Naive thymus-derived CD8-positive, alpha-beta T cell (primary cell): ENCODE measurements around the gene RAD18. TPM values are rescaled to one million over a fixed set of nuclear protein-coding genes. Genes with fewer than 3 reads are reported as not detected.

ENCODE experiments used
- ATAC-seq, 2 donors: fragments of 150-1000 bp; cut with Tn5 transposase in 1 of 2; sonication (Bioruptor Pico), chemical (Tn5 transposase) in 1 of 2; 1 replicate in 1 of 2; 2 replicates in 1 of 2; pipeline ENCODE4 v1.10.0; 2021; ENCODE audit warnings: mild to moderate bottlenecking in 2 of 2, moderate library complexity in 2 of 2
- POLR2A ChIA-PET: fragments of 350-600 bp; sonication (Branson Sonifier 250); formaldehyde crosslinking; loops from one replicate; lab custom pipeline; 2021; ENCODE audit warnings: antibody characterized with exemption; lab: Charles Lee
- DNase-seq, 10 donors: peaks; one replicate each; pipeline versions ENCODE4 v3.0.0 to v3.0.0-alpha.2; 2020 to 2022
- H3K27ac Mint-ChIP-seq, 10 donors: one replicate each; pipeline ENCODE4 v1.8.0; 2020 to 2022; ENCODE audit warnings: mild to moderate bottlenecking in 10 of 10, mixed read lengths in 10 of 10, moderate library complexity in 4 of 10, inconsistent platforms in 1 of 10
- H3K27me3 Mint-ChIP-seq, 5 donors: one replicate each; pipeline ENCODE4 v1.8.0; 2021 to 2022; ENCODE audit warnings: mixed read lengths in 5 of 5
- H3K36me3 Mint-ChIP-seq, 3 donors: one replicate each; pipeline ENCODE4 v1.8.0; 2020 to 2022; ENCODE audit warnings: mixed read lengths in 3 of 3, mild to moderate bottlenecking in 2 of 3, inconsistent platforms in 1 of 3
- H3K4me1 Mint-ChIP-seq, 4 donors: one replicate each; pipeline ENCODE4 v1.8.0; 2021 to 2022; ENCODE audit warnings: mixed read lengths in 4 of 4
- H3K4me3 Mint-ChIP-seq, 10 donors: one replicate each; pipeline ENCODE4 v1.8.0; 2020 to 2022; ENCODE audit warnings: mild to moderate bottlenecking in 10 of 10, mixed read lengths in 10 of 10, moderate library complexity in 6 of 10, inconsistent platforms in 1 of 10
- H3K9me3 Mint-ChIP-seq, 9 donors: one replicate each; pipeline ENCODE4 v1.8.0; 2020 to 2022; ENCODE audit warnings: mixed read lengths in 9 of 9, mild to moderate bottlenecking in 3 of 9, inconsistent platforms in 1 of 9, moderate library complexity in 1 of 9
- polyA plus RNA-seq, 3 donors: library from polyadenylated mRNA; unstranded; fragments of 300-500 nt; fragmentation: Illumina TruSeq; gene quantifications; one replicate each; pipeline ENCODE4 v1.2.3, GENCODE V29; 2021
- total RNA-seq, 8 experiments: library from RNA in 2 of 8; stranded (reverse) in 2 of 8; gene quantifications; one replicate each; pipeline ENCODE4 v1.2.3 and lab custom pipeline; 2021 to 2026

RAD18 gene, protein sequence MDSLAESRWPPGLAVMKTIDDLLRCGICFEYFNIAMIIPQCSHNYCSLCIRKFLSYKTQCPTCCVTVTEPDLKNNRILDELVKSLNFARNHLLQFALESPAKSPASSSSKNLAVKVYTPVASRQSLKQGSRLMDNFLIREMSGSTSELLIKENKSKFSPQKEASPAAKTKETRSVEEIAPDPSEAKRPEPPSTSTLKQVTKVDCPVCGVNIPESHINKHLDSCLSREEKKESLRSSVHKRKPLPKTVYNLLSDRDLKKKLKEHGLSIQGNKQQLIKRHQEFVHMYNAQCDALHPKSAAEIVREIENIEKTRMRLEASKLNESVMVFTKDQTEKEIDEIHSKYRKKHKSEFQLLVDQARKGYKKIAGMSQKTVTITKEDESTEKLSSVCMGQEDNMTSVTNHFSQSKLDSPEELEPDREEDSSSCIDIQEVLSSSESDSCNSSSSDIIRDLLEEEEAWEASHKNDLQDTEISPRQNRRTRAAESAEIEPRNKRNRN
- total RNA-seq, result 10 to 100 TPM; 17.7 to 18.0 TPM
- 10 to 100 TPM in 2 of 3 donors, 1 to 10 TPM in 1; 7.8 to 14.6 (median 12.5) TPM for polyA plus RNA-seq
- 11.8 to 48.1 (median 30.0) reads per million in 6 experiments for total RNA-seq (lab: John Stamatoyannopoulos, UW)

GRCh38 chr3:8963137-8963853, at the start of gene RAD18:
TSS of gene RAD18 (minus strand) at chr3:8963472. CDS start at chr3:8963385, 87 bp downstream.
- POLR2A ChIA-PET, result interaction anchor here (1.2 to 1.6 kb wide), 2 partner anchors 10 to 433 kb away, joined by 3 to 4 read pairs; no protein-coding TSS in a partner anchor
- peak within 1 kb of the TSS; percentile 91 to 99 (median 98) for H3K27ac Mint-ChIP-seq
- ATAC-seq (peak; percentile 95 to 96), DNase-seq (peak; percentile 86 to 97 (median 91))
- peaks cover 0 to 9% (median 0%) of the 10 kb centered on the region in 3 donors for H3K36me3 Mint-ChIP-seq
- H3K9me3 Mint-ChIP-seq, result no peaks in the 10 kb centered on the region
- H3K4me3 Mint-ChIP-seq, result peak within 1 kb of the TSS; percentile 91 to 99 (median 96)
- H3K27me3 Mint-ChIP-seq, result peaks cover under 1 to 9% (median 2%) of the 10 kb centered on the region in 5 donors
- peaks cover 8 to 44% (median 35%) of the 10 kb centered on the region in 4 donors for H3K4me1 Mint-ChIP-seq

DNA sequence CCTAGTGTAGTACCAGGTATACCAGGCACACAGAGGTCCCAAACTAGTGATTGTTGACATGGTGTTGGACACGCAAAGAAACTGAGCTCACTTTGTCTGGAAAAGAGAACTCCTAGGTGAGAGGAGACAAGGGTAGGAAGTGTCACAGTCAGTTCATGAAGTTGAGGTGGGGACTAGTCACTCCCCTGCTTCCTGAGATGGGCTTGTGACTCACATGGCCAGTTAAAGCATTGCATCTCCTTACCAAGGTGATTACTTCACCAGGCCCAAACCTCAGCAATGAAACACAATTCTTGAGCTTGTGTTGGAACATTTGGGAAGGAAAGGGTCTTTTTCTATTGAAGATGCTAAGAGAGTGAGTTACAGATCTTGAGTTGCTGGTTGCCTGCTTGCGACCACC, 49.2 kb upstream of the RAD18 start:
- DNase-seq, result no peak
- POLR2A ChIA-PET, result no interaction called here
- ATAC-seq, result no peak
- H3K27me3 Mint-ChIP-seq, result peaks cover 0 to 4% (median 0%) of the 10 kb centered on the region in 5 donors
- H3K4me3 Mint-ChIP-seq, result no peak overlapping the region
- H3K9me3 Mint-ChIP-seq, result no peaks in the 10 kb centered on the region
- peaks cover 0 to 4% (median 0%) of the 10 kb centered on the region in 3 donors for H3K36me3 Mint-ChIP-seq
- H3K4me1 Mint-ChIP-seq, result peaks cover 9 to 23% (median 12%) of the 10 kb centered on the region in 4 donors
- H3K27ac Mint-ChIP-seq, result no peak overlapping the region

DNA sequence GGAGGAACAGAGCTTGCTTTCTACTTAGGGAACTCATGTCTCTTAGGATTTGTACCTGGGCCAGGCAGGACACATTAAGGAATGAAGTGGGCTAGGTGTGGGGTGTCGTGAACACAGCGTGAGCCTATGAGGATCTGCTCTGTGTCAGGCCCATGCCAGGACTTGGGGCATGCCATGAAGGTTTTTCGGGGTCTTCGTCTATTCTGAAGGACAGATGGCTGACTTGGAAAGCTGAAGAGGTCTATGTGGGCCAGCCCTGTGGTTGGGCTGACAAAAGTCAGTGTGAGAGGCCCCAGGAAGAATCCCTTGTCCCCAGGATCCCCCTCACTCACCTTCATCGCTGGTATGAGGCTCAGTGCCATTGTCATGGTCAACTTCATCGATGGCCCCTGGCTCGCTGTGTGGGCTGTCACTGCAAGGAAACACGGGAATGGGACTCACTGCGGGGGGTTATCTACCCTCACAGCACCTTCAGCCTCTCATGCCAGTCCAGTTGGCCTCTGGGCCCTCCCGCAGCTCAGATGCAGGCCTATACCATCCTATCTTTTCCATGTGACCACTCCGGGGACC, 46.8 kb upstream of the RAD18 start:
- POLR2A ChIA-PET, result no interaction called here
- peak overlapping the region in 1 of 10 donors; percentile 35 for H3K27ac Mint-ChIP-seq
- DNase-seq (no peak), ATAC-seq (no peak)
- H3K4me1 Mint-ChIP-seq, result peaks cover 9 to 23% (median 12%) of the 10 kb centered on the region in 4 donors
- H3K36me3 Mint-ChIP-seq, result peaks cover 0 to 4% (median 0%) of the 10 kb centered on the region in 3 donors
- H3K4me3 Mint-ChIP-seq, result no peak overlapping the region
- H3K9me3 Mint-ChIP-seq, result no peaks in the 10 kb centered on the region
- peaks cover 0 to 4% (median 0%) of the 10 kb centered on the region in 5 donors for H3K27me3 Mint-ChIP-seq

- Mint-ChIP-seq H3K27me3 (peaks cover 0 to 4% (median 0%) of the 10 kb centered on the region in 5 donors), H3K36me3 (peaks cover 0 to 4% (median 0%) of the 10 kb centered on the region in 3 donors), H3K4me1 (peaks cover 9 to 23% (median 12%) of the 10 kb centered on the region in 4 donors), H3K9me3 (no peaks in the 10 kb centered on the region), H3K4me3 (no peak overlapping the region), H3K27ac (peak overlapping the region in 1 of 10 donors; percentile 74)
- ATAC-seq (no peak), DNase-seq (no peak)
- POLR2A ChIA-PET, result no interaction called here
Observed at GRCh38 chr3:9008550-9009255, 45.4 kb upstream of the RAD18 start.

DNA sequence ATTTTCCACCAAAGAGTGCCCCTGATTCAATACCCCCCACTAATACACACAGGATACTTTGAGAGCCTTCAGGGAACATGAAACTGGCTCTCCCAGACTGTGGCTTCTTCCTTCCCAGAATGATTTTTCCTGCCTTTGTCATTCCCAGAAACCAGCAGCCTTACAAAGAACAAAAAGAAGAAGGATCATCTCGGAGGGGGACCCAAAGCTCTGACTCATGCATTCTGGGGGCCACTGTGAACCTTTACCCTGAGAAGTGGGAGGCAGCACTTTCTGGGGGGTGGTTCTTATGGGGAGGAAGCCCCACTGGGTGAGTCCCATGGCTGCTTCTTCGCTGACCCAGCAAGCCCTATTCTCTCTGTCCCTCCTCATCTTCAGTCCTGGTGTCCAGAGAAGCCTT, 44.7 kb upstream of the RAD18 start:
- POLR2A ChIA-PET, result no interaction called here

DNA sequence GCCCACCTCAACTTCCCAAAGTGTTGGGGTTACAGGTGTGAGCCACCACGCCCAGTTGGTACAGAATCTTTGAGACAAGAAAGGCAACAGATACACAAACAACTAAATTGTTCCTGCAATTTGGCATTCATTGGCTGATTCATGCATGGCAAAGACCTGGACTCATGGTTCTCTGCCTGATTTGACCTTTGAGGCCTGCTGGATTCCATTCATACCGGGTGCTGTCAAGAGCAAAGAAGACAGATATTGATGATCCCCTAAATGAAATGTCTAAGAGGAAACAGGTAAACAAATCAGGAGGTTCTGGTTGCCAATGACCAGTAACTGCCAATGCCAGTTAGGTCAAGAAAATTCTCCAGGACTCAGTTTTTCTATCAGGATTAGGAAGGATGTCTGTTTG, 43.9 kb upstream of the RAD18 start:
- no peak overlapping the region for H3K27ac Mint-ChIP-seq
- ATAC-seq, result no peak
- DNase-seq, result no peak
- H3K4me1 Mint-ChIP-seq, result peaks cover 4 to 17% (median 7%) of the 10 kb centered on the region in 4 donors
- POLR2A ChIA-PET, result no interaction called here
- H3K4me3 Mint-ChIP-seq, result no peak overlapping the region
- H3K36me3 Mint-ChIP-seq, result no peaks in the 10 kb centered on the region
- peaks cover 0 to 4% (median 0%) of the 10 kb centered on the region in 5 donors for H3K27me3 Mint-ChIP-seq
- no peaks in the 10 kb centered on the region for H3K9me3 Mint-ChIP-seq

More for the DNA sequence above, 44.7 kb upstream of the RAD18 start:
- H3K9me3 Mint-ChIP-seq, result no peaks in the 10 kb centered on the region
- peaks cover 9 to 23% (median 12%) of the 10 kb centered on the region in 4 donors for H3K4me1 Mint-ChIP-seq
- DNase-seq (no peak), ATAC-seq (no peak)
- H3K36me3 Mint-ChIP-seq, result no peaks in the 10 kb centered on the region
- H3K27me3 Mint-ChIP-seq, result peaks cover 0 to 4% (median 0%) of the 10 kb centered on the region in 5 donors
- no peak overlapping the region for H3K4me3 Mint-ChIP-seq
- H3K27ac Mint-ChIP-seq, result peak overlapping the region in 1 of 10 donors; percentile 74

- Mint-ChIP-seq H3K4me3 (no peak overlapping the region), H3K9me3 (peaks cover 0 to 4% (median 0%) of the 10 kb centered on the region in 9 donors), H3K27me3 (peaks cover 0 to 6% (median 0%) of the 10 kb centered on the region in 5 donors), H3K36me3 (peaks cover 0 to 5% (median 2%) of the 10 kb centered on the region in 3 donors), H3K4me1 (no peaks in the 10 kb centered on the region), H3K27ac (no peak overlapping the region)
- POLR2A ChIA-PET, result no interaction called here
- ATAC-seq (no peak), DNase-seq (no peak)
Observed at GRCh38 chr3:9000041-9000440, 36.8 kb upstream of the RAD18 start.

- H3K27ac Mint-ChIP-seq, result peak overlapping the region in 1 of 10 donors; percentile 5
- DNase-seq, result no peak
- ATAC-seq, result no peak
- H3K27me3 Mint-ChIP-seq, result peaks cover 0 to 6% (median 0%) of the 10 kb centered on the region in 5 donors
- peaks cover 0 to 4% (median 0%) of the 10 kb centered on the region in 9 donors for H3K9me3 Mint-ChIP-seq
- H3K4me3 Mint-ChIP-seq, result no peak overlapping the region
- peaks cover 0 to 5% (median 2%) of the 10 kb centered on the region in 3 donors for H3K36me3 Mint-ChIP-seq
- POLR2A ChIA-PET, result no interaction called here
- H3K4me1 Mint-ChIP-seq, result no peaks in the 10 kb centered on the region
Observed at GRCh38 chr3:8997151-8997550, 33.9 kb upstream of the RAD18 start.

- Mint-ChIP-seq H3K27me3 (peaks cover 0 to 6% (median 0%) of the 10 kb centered on the region in 5 donors), H3K4me3 (peak overlapping the region in 1 of 10 donors; percentile 54)
Observed at GRCh38 chr3:8996681-8997121, 33.4 kb upstream of the RAD18 start.

DNA sequence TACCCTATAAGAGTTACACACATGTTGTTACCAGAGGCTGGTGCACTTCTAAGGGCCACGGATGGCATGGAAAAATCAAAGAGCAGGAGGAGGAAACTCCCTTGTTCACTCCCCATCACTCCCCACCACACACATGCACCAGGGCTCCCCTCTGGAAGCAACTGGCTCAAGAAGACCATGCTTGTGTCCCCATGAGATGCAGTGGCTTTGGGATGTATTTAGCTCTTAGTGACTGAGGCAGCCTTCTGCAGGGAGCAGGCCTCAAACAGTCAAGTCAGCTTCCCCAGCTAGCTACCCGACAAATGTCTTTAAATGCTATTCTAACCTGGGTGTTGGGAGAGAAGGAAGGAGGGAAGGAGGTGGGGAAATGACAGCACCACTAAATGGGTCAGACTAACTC, 32.9 kb upstream of the RAD18 start:
- POLR2A ChIA-PET, result no interaction called here
- peaks cover 0 to 6% (median 0%) of the 10 kb centered on the region in 5 donors for H3K27me3 Mint-ChIP-seq
- ATAC-seq, result no peak
- no peak for DNase-seq
- H3K4me3 Mint-ChIP-seq, result no peak overlapping the region
- H3K4me1 Mint-ChIP-seq, result no peaks in the 10 kb centered on the region
- peaks cover 0 to 1% (median 0%) of the 10 kb centered on the region in 9 donors for H3K9me3 Mint-ChIP-seq
- no peak overlapping the region for H3K27ac Mint-ChIP-seq
- peaks cover 0 to 2% (median 2%) of the 10 kb centered on the region in 3 donors for H3K36me3 Mint-ChIP-seq

More at GRCh38 chr3:8996681-8997121, 33.4 kb upstream of the RAD18 start:
- no peak overlapping the region for H3K27ac Mint-ChIP-seq
- peaks cover 0 to 4% (median 0%) of the 10 kb centered on the region in 9 donors for H3K9me3 Mint-ChIP-seq
- no peaks in the 10 kb centered on the region for H3K4me1 Mint-ChIP-seq
- POLR2A ChIA-PET, result no interaction called here
- DNase-seq (no peak), ATAC-seq (no peak)
- H3K36me3 Mint-ChIP-seq, result peaks cover 0 to 5% (median 2%) of the 10 kb centered on the region in 3 donors

DNA sequence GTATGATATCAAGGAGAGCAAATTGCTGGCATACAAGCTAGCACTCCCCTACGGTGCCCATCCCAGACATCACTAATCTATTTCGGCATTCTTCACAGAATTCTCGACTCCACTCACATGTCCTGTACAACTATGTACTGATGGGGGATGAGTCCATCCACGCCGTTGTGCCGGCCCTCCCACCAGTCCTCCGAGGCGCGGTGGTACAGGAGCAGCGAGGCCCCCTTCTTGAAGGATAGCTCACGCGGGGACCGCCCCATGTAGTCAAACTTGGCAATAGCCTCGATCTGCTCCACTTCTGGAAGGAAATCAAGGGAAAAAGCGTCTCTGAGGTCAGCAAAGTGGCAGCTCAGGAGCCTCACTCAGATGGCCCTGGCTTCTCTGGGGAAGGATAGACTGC, 31.0 kb upstream of the RAD18 start:
- DNase-seq (no peak), ATAC-seq (no peak)
- peaks cover 0 to 6% (median 0%) of the 10 kb centered on the region in 5 donors for H3K27me3 Mint-ChIP-seq
- H3K9me3 Mint-ChIP-seq, result no peaks in the 10 kb centered on the region
- POLR2A ChIA-PET, result no interaction called here
- H3K36me3 Mint-ChIP-seq, result peaks cover 0 to 2% (median 0%) of the 10 kb centered on the region in 3 donors
- H3K27ac Mint-ChIP-seq, result no peak overlapping the region
- no peaks in the 10 kb centered on the region for H3K4me1 Mint-ChIP-seq
- no peak overlapping the region for H3K4me3 Mint-ChIP-seq
